HEK293 (cell line): ENCODE results near the gene TNNI3K.

Experiments
- CTCF ChIA-PET: fragments of 350-600 bp; formaldehyde crosslinking; extraction: SDS; loops from one replicate; lab custom pipeline; 2021; ENCODE audit warnings: antibody characterized with exemption; lab: Yijun Ruan, JAX
- POLR2A ChIA-PET: fragments of 300-600 bp; formaldehyde crosslinking; extraction: SDS; loops from one replicate; lab custom pipeline; 2020; ENCODE audit warnings: antibody characterized with exemption, inconsistent platforms; lab: Yijun Ruan, JAX
- H3K27ac ChIP-seq: fragments of 200-500 bp; sonication (Bioruptor generic); 2 replicates; pipeline ENCODE4 v1.5.1; 2014; ENCODE audit warnings: low read depth, low read length, control low read depth, inconsistent platforms; ENCODE audit errors: extremely low read depth
- H3K36me3 ChIP-seq, 2 experiments: fragments of 200-500 bp in 1 of 2; sonication (Bioruptor generic) in 1 of 2; 1 replicate in 1 of 2; 2 replicates in 1 of 2; pipeline ENCODE4 v1.5.1; 2014 to 2017; ENCODE audit warnings: inconsistent platforms in 2 of 2, low read length in 2 of 2; ENCODE audit not compliant: control insufficient read depth in 2 of 2, insufficient read depth in 1 of 2
- H3K4me1 ChIP-seq: fragments of 200-500 bp; sonication (Bioruptor generic); 2 replicates; pipeline ENCODE4 v1.5.1; 2014; ENCODE audit warnings: mild to moderate bottlenecking, low read length, inconsistent platforms; ENCODE audit not compliant: control insufficient read depth, insufficient read depth
- H3K4me3 ChIP-seq: 2 replicates; pipeline ENCODE4 v1.5.1; 2011; ENCODE audit warnings: low read depth, mild to moderate bottlenecking, control low read depth, low read length, moderate library complexity
- H3K9me3 ChIP-seq: fragments of 200-500 bp; sonication (Bioruptor generic); 2 replicates; pipeline ENCODE4 v1.5.1; 2014; ENCODE audit warnings: low read depth, low read length, inconsistent platforms; ENCODE audit not compliant: control insufficient read depth, insufficient read depth
- FEZF1 ChIP-seq: fragments of 450-650 bp; formaldehyde crosslinking; IDR thresholded peaks from 2 replicates; pipeline ENCODE4 v1.5.1; 2016; ENCODE audit warnings: missing biosample characterization, missing genetic modification characterization
- GLIS2 ChIP-seq: fragments of 450-650 bp; formaldehyde crosslinking; IDR thresholded peaks from 2 replicates; pipeline ENCODE4 v1.5.1; 2016; ENCODE audit warnings: missing biosample characterization, missing genetic modification characterization
- HOXA7 ChIP-seq: sonication (generic); formaldehyde crosslinking; IDR thresholded peaks from 2 replicates; pipeline ENCODE4 v1.8.1; 2022; ENCODE audit warnings: missing genetic modification reagents, borderline replicate concordance
- ZBTB8A ChIP-seq: fragments of 450-650 bp; formaldehyde crosslinking; IDR thresholded peaks from 2 replicates; pipeline ENCODE4 v1.5.1; 2016; ENCODE audit warnings: missing biosample characterization, missing genetic modification characterization
- ZNF10 ChIP-seq: fragments of 450-650 bp; formaldehyde crosslinking; IDR thresholded peaks from 2 replicates; pipeline ENCODE4 v1.5.1; 2017; ENCODE audit warnings: missing biosample characterization, missing genetic modification characterization
- ZNF174 ChIP-seq: fragments of 450-650 bp; formaldehyde crosslinking; IDR thresholded peaks from 2 replicates; pipeline ENCODE4 v1.5.0; 2017; ENCODE audit warnings: missing biosample characterization, mild to moderate bottlenecking, missing genetic modification characterization
- ZNF2 ChIP-seq: fragments of 450-650 bp; formaldehyde crosslinking; IDR thresholded peaks from 2 replicates; pipeline ENCODE4 v1.5.1; 2016; ENCODE audit warnings: missing biosample characterization, missing genetic modification characterization
- ZNF221 ChIP-seq: fragments of 450-650 bp; formaldehyde crosslinking; IDR thresholded peaks from 2 replicates; pipeline ENCODE4 v1.5.1; 2017; ENCODE audit warnings: missing biosample characterization, missing genetic modification characterization, borderline replicate concordance
- ZNF404 ChIP-seq: fragments of 450-650 bp; formaldehyde crosslinking; IDR thresholded peaks from 2 replicates; pipeline ENCODE4 v1.5.1; 2017; ENCODE audit warnings: missing biosample characterization, missing genetic modification characterization
- ZNF513 ChIP-seq: fragments of 450-650 bp; IDR thresholded peaks from 2 replicates; pipeline ENCODE4 v1.5.1; 2018; ENCODE audit warnings: missing biosample characterization, missing genetic modification characterization
- ZNF529 ChIP-seq: fragments of 450-650 bp; formaldehyde crosslinking; IDR thresholded peaks from 2 replicates; pipeline ENCODE4 v1.5.1; 2017; ENCODE audit warnings: missing genetic modification characterization, missing biosample characterization; ENCODE audit not compliant: insufficient replicate concordance
- ZNF621 ChIP-seq: fragments of 450-650 bp; formaldehyde crosslinking; IDR thresholded peaks from 2 replicates; pipeline ENCODE4 v1.5.1; 2017; ENCODE audit warnings: missing biosample characterization, missing genetic modification characterization
- ZNF623 ChIP-seq: fragments of 450-650 bp; formaldehyde crosslinking; IDR thresholded peaks from 2 replicates; pipeline ENCODE4 v1.5.1; 2016; ENCODE audit warnings: missing biosample characterization, missing genetic modification characterization
- ZNF626 ChIP-seq: fragments of 450-650 bp; sonication (Bioruptor Pico); formaldehyde crosslinking; IDR thresholded peaks from 2 replicates; pipeline ENCODE4 v1.5.1; 2018; ENCODE audit warnings: missing biosample characterization, missing genetic modification characterization, inconsistent platforms
- ZNF777 ChIP-seq: fragments of 450-650 bp; formaldehyde crosslinking; IDR thresholded peaks from 2 replicates; pipeline ENCODE4 v1.5.1; 2017; ENCODE audit warnings: missing biosample characterization, missing genetic modification characterization, borderline replicate concordance
- ZSCAN16 ChIP-seq: fragments of 450-650 bp; formaldehyde crosslinking; IDR thresholded peaks from 2 replicates; pipeline ENCODE4 v1.5.1; 2016; ENCODE audit warnings: missing biosample characterization, missing genetic modification characterization
- ZSCAN30 ChIP-seq: fragments of 450-650 bp; IDR thresholded peaks from 2 replicates; pipeline ENCODE4 v1.5.1; 2018; ENCODE audit warnings: missing biosample characterization, mild to moderate bottlenecking, missing genetic modification characterization, moderate library complexity
- TF ChIP-seq, protein P1 (sequence below): fragments of 450-650 bp; formaldehyde crosslinking; IDR thresholded peaks from 2 replicates; pipeline ENCODE4 v1.5.1; 2016; ENCODE audit warnings: missing biosample characterization, missing genetic modification characterization

TNNI3K gene

DNA sequence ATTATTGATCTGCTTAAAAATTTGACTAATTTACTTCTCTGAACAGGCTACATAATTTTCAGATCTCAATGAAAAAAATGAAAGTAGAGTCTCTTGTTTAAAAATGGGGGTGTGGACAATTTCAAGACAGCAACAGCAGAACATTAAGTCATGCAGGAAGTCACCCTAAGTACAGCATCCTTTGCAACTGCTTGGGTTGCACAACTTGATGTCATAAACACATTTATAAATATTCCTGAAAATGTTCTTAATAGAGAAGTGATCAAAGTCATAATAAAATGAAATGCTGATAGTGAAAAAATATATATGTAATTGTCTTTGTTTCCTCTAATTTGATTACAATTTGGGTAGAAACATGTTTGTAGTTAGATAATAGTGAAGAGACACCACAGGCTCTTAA, 79.3 kb downstream of the TNNI3K start (continued):
- TF ChIP-seq, protein P1, sequence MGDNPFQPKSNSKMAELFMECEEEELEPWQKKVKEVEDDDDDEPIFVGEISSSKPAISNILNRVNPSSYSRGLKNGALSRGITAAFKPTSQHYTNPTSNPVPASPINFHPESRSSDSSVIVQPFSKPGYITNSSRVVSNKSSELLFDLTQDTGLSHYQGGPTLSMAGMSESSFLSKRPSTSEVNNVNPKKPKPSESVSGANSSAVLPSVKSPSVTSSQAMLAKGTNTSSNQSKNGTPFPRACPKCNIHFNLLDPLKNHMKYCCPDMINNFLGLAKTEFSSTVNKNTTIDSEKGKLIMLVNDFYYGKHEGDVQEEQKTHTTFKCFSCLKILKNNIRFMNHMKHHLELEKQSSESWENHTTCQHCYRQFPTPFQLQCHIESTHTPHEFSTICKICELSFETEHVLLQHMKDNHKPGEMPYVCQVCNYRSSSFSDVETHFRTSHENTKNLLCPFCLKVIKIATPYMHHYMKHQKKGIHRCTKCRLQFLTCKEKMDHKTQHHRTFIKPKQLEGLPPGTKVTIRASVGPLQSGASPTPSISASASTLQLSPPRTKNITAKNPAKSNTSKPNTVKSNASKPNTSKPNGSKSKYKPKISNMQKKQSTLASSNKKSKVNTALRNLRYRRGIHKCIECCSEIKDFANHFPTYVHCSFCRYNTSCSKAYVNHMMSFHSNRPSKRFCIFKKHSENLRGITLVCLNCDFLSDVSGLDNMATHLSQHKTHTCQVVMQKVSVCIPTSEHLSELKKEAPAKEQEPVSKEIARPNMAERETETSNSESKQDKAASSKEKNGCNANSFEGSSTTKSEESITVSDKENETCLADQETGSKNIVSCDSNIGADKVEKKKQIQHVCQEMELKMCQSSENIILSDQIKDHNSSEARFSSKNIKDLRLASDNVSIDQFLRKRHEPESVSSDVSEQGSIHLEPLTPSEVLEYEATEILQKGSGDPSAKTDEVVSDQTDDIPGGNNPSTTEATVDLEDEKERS (tag by site-specific recombination): no peak
- no peak for TF ChIP-seq ZNF621 (tag by site-specific recombination)
- no peak for TF ChIP-seq ZSCAN16 (tag by site-specific recombination)
- TF ChIP-seq ZNF626 (tag by site-specific recombination): no peak
- TF ChIP-seq ZNF777 (tag by site-specific recombination): no peak
- TF ChIP-seq ZSCAN30 (tag by site-specific recombination): no peak
- TF ChIP-seq ZNF10 (tag by site-specific recombination): no peak

GRCh38 chr1:74316302-74316701, 81.1 kb downstream of the TNNI3K start:
- Histone ChIP-seq H3K9me3 (no peaks in the 10 kb centered on the region), H3K36me3 (no peaks in the 10 kb centered on the region), H3K4me3 (no peak overlapping the region), H3K4me1 (no peaks in the 10 kb centered on the region), H3K27ac (no peak overlapping the region)
- POLR2A ChIA-PET: no interaction called here
- TF ChIP-seq FEZF1 (tag by site-specific recombination): 0 out of 2 replicates have a peak, but pooled peaks have one; percentile 17
- TF ChIP-seq ZNF174 (tag by site-specific recombination): no peak
- CTCF ChIA-PET: no interaction called here

- Histone ChIP-seq H3K4me1 (no peaks in the 10 kb centered on the region), H3K9me3 (no peaks in the 10 kb centered on the region), H3K27ac (no peak overlapping the region), H3K36me3 (no peaks in the 10 kb centered on the region)
- TF ChIP-seq ZNF513: no peak
- TF ChIP-seq HOXA7 (CRISPR knock-in tag): no peak
- no peak for TF ChIP-seq ZNF2
- no peak for TF ChIP-seq ZNF221 (tag by site-specific recombination)
- TF ChIP-seq ZNF529 (tag by site-specific recombination): no peak
- TF ChIP-seq ZNF404 (tag by site-specific recombination): no peak
- no peak for TF ChIP-seq GLIS2 (tag by site-specific recombination)
- no peak for TF ChIP-seq ZBTB8A (tag by site-specific recombination)
- no peak for TF ChIP-seq ZNF623
- no peak for TF ChIP-seq ZNF777 (tag by site-specific recombination)
- TF ChIP-seq, all 188 proteins: peak for 0
- ChIA-PET POLR2A (no interaction called here), CTCF (interaction anchor here (0.8 kb wide), 1 partner anchor 186 kb away, joined by 3 read pairs; no protein-coding TSS in a partner anchor)
- H3K4me3 ChIP-seq: no peak overlapping the region
Observed at GRCh38 chr1:74317663-74318062, 82.5 kb downstream of the TNNI3K start.
